Sciatic nerve (tissue), 2 donors: ENCODE data around the gene DKKL1. TPM values are rescaled to one million over a fixed set of nuclear protein-coding genes. Genes with fewer than 3 reads are reported as not detected.
"Not testable (repeated sequence)": the region's sequence is repeated elsewhere in the genome, so short reads cannot be mapped to it uniquely, and the experiment has no call there.

Experiments
- ATAC-seq: fragments of 200-7000 bp; cut with Tn5 transposase; one replicate; pipeline ENCODE4 v1.9.1; 2020; ENCODE audit warnings: mild to moderate bottlenecking, moderate library complexity
- DNase-seq: peaks from one replicate; pipeline ENCODE4 v3.0.0-alpha.2; 2020; ENCODE audit warnings: low spot score
- intact Hi-C: fragments of 100-400 bp; cut with DNase I; formaldehyde crosslinking; loops from one replicate; pipeline ENCODE4 v1.14.2; 2022
- total RNA-seq: library from RNA; stranded (reverse); fragmentation: NEBNext Ultra II Directional; extraction: Animal tissue kit (Norgen Biotek cat#: 25700); gene quantifications from one replicate; pipeline ENCODE4 v1.2.1, GENCODE V29; 2021
- donor health status: DM: no; HTN: no; CAD: no.
- donor health status: DM: no; HTN: no; CAD: no.

The DKKL1 gene
- 0.89 TPM for total RNA-seq

GRCh38 chr19:49363268-49364082 is at the start of gene DKKL1:
Gene DKKL1, plus strand, starts transcription at chr19:49363877. Its CDS starts 122 bp downstream, at chr19:49363999.
- ATAC-seq: peak; percentile 94
- intact Hi-C loops: no loop called here
- peak; percentile 100 for DNase-seq

- no peak for ATAC-seq
- no peak for DNase-seq
- intact Hi-C loops: no loop called here
These were observed 48.6 kb upstream of the DKKL1 start for GRCh38 chr19:49315111-49315510.

GRCh38 chr19:49316284-49316683 is 47.4 kb upstream of the DKKL1 start:
- no peak for DNase-seq
- ATAC-seq: no peak
- intact Hi-C loops: no loop called here

GRCh38 chr19:49318296-49318695 is 45.4 kb upstream of the DKKL1 start:
- intact Hi-C loops: no loop called here
- no peak for ATAC-seq
- no peak for DNase-seq

GRCh38 chr19:49324801-49325576 is 38.7 kb upstream of the DKKL1 start, which contains the start of gene SLC6A16:
Gene SLC6A16, minus strand, starts transcription at chr19:49325191. Its CDS starts 13,844 bp downstream, at chr19:49311347.
- DNase-seq (no peak), ATAC-seq (no peak)
- intact Hi-C loops: no loop called here

GRCh38 chr19:49325756-49326155 is 37.9 kb upstream of the DKKL1 start:
- intact Hi-C loops, DNase-seq, ATAC-seq: not testable (repeated sequence)

- DNase-seq: no peak
- intact Hi-C loops: no loop called here
- ATAC-seq: no peak
These were observed 37.4 kb upstream of the DKKL1 start for GRCh38 chr19:49326165-49326704.

GRCh38 chr19:49327878-49328544 is 35.7 kb upstream of the DKKL1 start:
- intact Hi-C loops: no loop called here
- DNase-seq (no peak), ATAC-seq (no peak)

- intact Hi-C loops: no loop called here
- ATAC-seq (no peak), DNase-seq (no peak)
These were observed 34.9 kb upstream of the DKKL1 start for GRCh38 chr19:49328741-49329140.

- DNase-seq, ATAC-seq, intact Hi-C loops: not testable (repeated sequence)
These were observed 32.5 kb upstream of the DKKL1 start for GRCh38 chr19:49331187-49331586.

GRCh38 chr19:49331616-49332055 is 32.0 kb upstream of the DKKL1 start:
- intact Hi-C loops: no loop called here
- ATAC-seq (peak; percentile 63), DNase-seq (peak; percentile 45)

GRCh38 chr19:49332691-49333417 is 30.8 kb upstream of the DKKL1 start:
- intact Hi-C loops: not testable (repeated sequence)
- peak; percentile 31 for DNase-seq

GRCh38 chr19:49333418-49333805 is 30.3 kb upstream of the DKKL1 start:
- DNase-seq (no peak), ATAC-seq (no peak)
- intact Hi-C loops: no loop called here

More at GRCh38 chr19:49332691-49333417, 30.8 kb upstream of the DKKL1 start:
- not testable (repeated sequence) for ATAC-seq

- DNase-seq (peak; percentile 59), ATAC-seq (no peak)
These were observed 29.8 kb upstream of the DKKL1 start for GRCh38 chr19:49333811-49334288.

GRCh38 chr19:49335071-49335783 is 28.4 kb upstream of the DKKL1 start, which contains the start of gene CD37:
Gene CD37, plus strand, starts transcription at chr19:49335406. Its CDS starts 135 bp downstream, at chr19:49335541.
- no peak for ATAC-seq
- DNase-seq: peak; percentile 55
- intact Hi-C loops: no loop called here

More at GRCh38 chr19:49333811-49334288, 29.8 kb upstream of the DKKL1 start:
- intact Hi-C loops: no loop called here

- intact Hi-C loops: no loop called here
- ATAC-seq (no peak), DNase-seq (peak; percentile 42)
These were observed 27.7 kb upstream of the DKKL1 start for GRCh38 chr19:49335784-49336481.
